GM10266 (cell line): ENCODE results near the gene STRADA.

ENCODE experiments used
- DNase-seq: peaks from one replicate; pipeline ENCODE4 v3.0.0; 2012; ENCODE audit errors: extremely low spot score
- CTCF ChIP-seq: IDR thresholded peaks from 2 replicates; pipeline ENCODE4 v1.5.1; 2012; ENCODE audit warnings: mild to moderate bottlenecking, low read depth; ENCODE audit not compliant: control insufficient read depth, insufficient read depth; ENCODE audit errors: missing control alignments

STRADA gene

GRCh38 chr17:63692195-63692816 lies 49.3 kb downstream of the STRADA start:
- TF ChIP-seq CTCF, result no peak
- no peak for DNase-seq

DNA sequence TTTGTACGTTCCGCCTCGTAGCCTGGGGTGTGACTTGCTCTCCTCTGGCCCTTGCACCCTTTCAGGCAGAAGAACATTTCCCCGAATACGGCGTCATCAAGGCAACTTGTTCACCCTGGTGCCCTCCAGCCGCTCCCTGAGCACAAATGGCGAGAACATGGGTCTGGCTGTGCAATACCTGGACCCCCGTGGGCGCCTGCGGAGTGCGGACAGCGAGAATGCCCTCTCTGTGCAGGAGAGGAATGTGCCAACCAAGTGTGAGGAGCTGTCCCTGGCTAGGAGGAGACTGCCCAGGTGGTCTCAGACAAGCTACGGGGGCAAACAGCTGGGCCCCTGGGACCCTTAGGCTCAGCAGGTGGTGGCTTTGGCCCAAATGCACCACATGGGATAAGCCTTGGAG lies 52.1 kb downstream of the STRADA start:
- TF ChIP-seq CTCF, result no peak
- no peak for DNase-seq

GRCh38 chr17:63688396-63689020 lies 53.1 kb downstream of the STRADA start:
- no peak for DNase-seq
- TF ChIP-seq CTCF, result no peak

GRCh38 chr17:63686138-63686685 lies 55.4 kb downstream of the STRADA start:
- TF ChIP-seq CTCF, result no peak
- DNase-seq, result no peak

- no peak for TF ChIP-seq CTCF
- DNase-seq, result no peak
These were observed 56.0 kb downstream of the STRADA start for GRCh38 chr17:63685578-63685977.

- no peak for DNase-seq
- no peak for TF ChIP-seq CTCF
These were observed 56.6 kb downstream of the STRADA start for GRCh38 chr17:63685041-63685440.

- DNase-seq, result no peak
- TF ChIP-seq CTCF, result no peak
These were observed 58.6 kb downstream of the STRADA start for GRCh38 chr17:63682981-63683380.
